ENCODE data around the gene COASY.

The COASY gene

DNA sequence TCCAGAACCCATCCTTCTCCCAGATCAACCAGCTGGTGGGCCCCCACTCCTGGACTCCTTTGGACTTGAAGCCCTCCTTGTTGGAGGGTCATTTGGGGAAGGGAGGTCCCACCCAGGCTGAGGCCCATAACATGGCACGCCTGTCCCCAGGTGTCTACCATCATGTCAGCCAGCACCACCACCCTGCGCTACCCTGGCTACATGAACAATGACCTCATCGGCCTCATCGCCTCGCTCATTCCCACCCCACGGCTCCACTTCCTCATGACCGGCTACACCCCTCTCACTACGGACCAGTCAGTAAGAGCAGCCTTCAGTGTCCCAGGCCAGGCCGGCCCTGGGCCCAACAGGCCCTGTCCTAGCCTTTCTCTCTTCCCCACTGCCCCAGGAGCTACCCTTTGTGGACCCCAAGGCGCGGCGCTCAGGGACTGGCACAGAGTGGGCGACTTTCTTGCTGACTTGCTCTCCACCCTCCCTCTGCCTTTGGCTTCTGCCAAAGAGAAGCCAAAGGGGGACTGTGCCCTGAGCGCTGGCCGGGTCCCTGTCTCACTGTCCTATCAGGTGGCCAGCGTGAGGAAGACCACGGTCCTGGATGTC is 51.8 kb downstream of the COASY start:
- DNase-seq (ENCODE audit: low spot score), result no peak
